GM12878 (cell line): ENCODE measurements around the gene VNN1. TPM values are rescaled to one million over a fixed set of nuclear protein-coding genes. Genes with fewer than 3 reads are reported as not detected.

Experiments used
- ATAC-seq: fragments of 200-7000 bp; cut with Tn5 transposase; 3 replicates; pipeline ENCODE4 v1.9.1; 2020; ENCODE audit warnings: mild to moderate bottlenecking, moderate library complexity
- BruUV-seq: library from RNA; stranded (reverse); fragments of 400-500 nt; replicated peaks from 2 replicates; lab custom pipeline; 2021; lab: Mats Ljungman, UMichigan
- CTCF ChIA-PET: fragments of 300-600 bp; sonication (Branson Sonifier 250); formaldehyde crosslinking; extraction: SDS; loops from one replicate; lab custom pipeline; 2021; ENCODE audit warnings: inconsistent platforms; lab: Yijun Ruan, JAX
- POLR2A ChIA-PET: fragments of 350-600 bp; formaldehyde crosslinking; extraction: SDS; loops from one replicate; lab custom pipeline; 2021; ENCODE audit warnings: inconsistent platforms; lab: Charles Lee
- RAD21 ChIA-PET: fragments of 300-600 bp; sonication (Branson Sonifier 250); formaldehyde crosslinking; loops from one replicate; lab custom pipeline; 2023; ENCODE audit warnings: antibody characterized with exemption; ENCODE audit not compliant: unreplicated experiment; lab: Charles Lee
- SMC1A ChIA-PET: fragments of 300-600 bp; sonication (Branson Sonifier 250); formaldehyde crosslinking; loops from one replicate; lab custom pipeline; 2023; ENCODE audit not compliant: unreplicated experiment, uncharacterized antibody; lab: Charles Lee
- DNase-seq: peaks from one replicate; pipeline ENCODE4 v3.0.0-alpha.2; 2011; ENCODE audit warnings: low read depth, low spot score
- FAIRE-seq: peaks from 3 replicates; lab custom pipeline; 2011; peaks lifted over from hg19 to GRCh38; lab: Jason Lieb, UNC
- H2AFZ ChIP-seq: 2 replicates; pipeline ENCODE4 v1.6.0; 2011; ENCODE audit warnings: low read depth, low read length, control low read depth; ENCODE audit not compliant: control insufficient read depth
- H3K27ac ChIP-seq: 2 replicates; pipeline ENCODE4 v1.5.1; 2011; ENCODE audit warnings: control low read depth; ENCODE audit not compliant: control insufficient read depth, insufficient read depth
- H3K27me3 ChIP-seq, 2 experiments: replicated peaks in 1 of 2; 2 replicates each; pipeline versions ENCODE4 v1.6.0 to v1.6.1; 2011; ENCODE audit warnings: low read length in 1 of 2; ENCODE audit not compliant: control insufficient read depth in 2 of 2, insufficient read depth in 2 of 2
- H3K36me3 ChIP-seq, 2 experiments: 2 replicates each; pipeline ENCODE4 v1.5.1; 2011; ENCODE audit warnings: low read length in 1 of 2; ENCODE audit not compliant: control insufficient read depth in 2 of 2, insufficient read depth in 2 of 2
- H3K4me1 ChIP-seq: 2 replicates; pipeline ENCODE4 v1.6.1; 2011; ENCODE audit warnings: mild to moderate bottlenecking, low read length, moderate library complexity, mixed read lengths; ENCODE audit not compliant: control insufficient read depth, insufficient read depth
- H3K4me2 ChIP-seq: 2 replicates; pipeline ENCODE4 v1.6.0; 2011; ENCODE audit warnings: control low read depth; ENCODE audit not compliant: control insufficient read depth, insufficient read depth
- H3K4me3 ChIP-seq: fragments of 200-600 bp; sonication (generic); 2 replicates; pipeline ENCODE4 v1.5.1; 2016
- H3K79me2 ChIP-seq: 2 replicates; pipeline ENCODE4 v1.6.0; 2011; ENCODE audit warnings: low read length; ENCODE audit not compliant: control insufficient read depth, insufficient read depth
- H3K9ac ChIP-seq: 2 replicates; pipeline ENCODE4 v1.8.0; 2011; ENCODE audit warnings: low read length, control low read depth, mixed read lengths; ENCODE audit not compliant: control insufficient read depth, insufficient read depth
- H3K9me3 ChIP-seq: replicated peaks from 3 replicates; pipeline ENCODE4 v1.5.1; 2011; ENCODE audit warnings: mild to moderate bottlenecking, low read length; ENCODE audit not compliant: control insufficient read depth, insufficient read depth
- H4K20me1 ChIP-seq: 2 replicates; pipeline ENCODE4 v1.6.0; 2011; ENCODE audit not compliant: control insufficient read depth, insufficient read depth
- BHLHE40 ChIP-seq, 2 experiments: fragments of 450-650 bp in 1 of 2; IDR thresholded peaks; 2 replicates each; pipeline ENCODE4 v1.6.1; 2011 to 2017; ENCODE audit warnings: low read depth in 2 of 2, borderline replicate concordance in 1 of 2, improper control_type of control experiment in 1 of 2, low read length in 1 of 2, mild to moderate bottlenecking in 1 of 2
- PML ChIP-seq: IDR thresholded peaks from 2 replicates; pipeline ENCODE4 v1.6.1; 2012; ENCODE audit warnings: low read length, inconsistent platforms
- RELA ChIP-seq: fragments of 450-650 bp; IDR thresholded peaks from 2 replicates; pipeline ENCODE4 v1.8.0; 2014; ENCODE audit warnings: borderline replicate concordance; ENCODE audit not compliant: partially characterized antibody
- TCF12 ChIP-seq: IDR thresholded peaks from 2 replicates; pipeline ENCODE4 v1.6.1; 2011; ENCODE audit warnings: low read depth, mild to moderate bottlenecking, low read length
- TCF7 ChIP-seq: IDR thresholded peaks from 2 replicates; pipeline ENCODE4 v1.6.1; 2014; ENCODE audit warnings: antibody characterized with exemption, borderline replicate concordance
- ZNF622 ChIP-seq: fragments of 450-650 bp; IDR thresholded peaks from 2 replicates; pipeline ENCODE4 v1.6.1; 2017; ENCODE audit warnings: mild to moderate bottlenecking, inconsistent platforms
- WGBS: methylation state at CpG from one replicate; pipeline ENCODE4 v1.1.6; 2016; ENCODE audit warnings: low lambda C conversion rate; ENCODE audit not compliant: insufficient replicate concordance, insufficient coverage; ENCODE audit errors: missing lambda C conversion rate; 5-methylcytosine and 5-hydroxymethylcytosine counted together
- in situ Hi-C: fragments of 300-500 bp; cut with MboI; formaldehyde crosslinking; loops from 9 replicates; pipeline ENCODE4 v1.14.3; 2018; ENCODE audit warnings: mixed read lengths
- intact Hi-C: fragments of 100-400 bp; cut with micrococcal nuclease; formaldehyde crosslinking; loops from one replicate; pipeline ENCODE4 v1.14.2; 2022; ENCODE audit not compliant: unreplicated experiment
- polyA plus RNA-seq, 11 experiments: library from polyadenylated mRNA; depleted of rRNA in 4 of 11; unstranded in 6 of 11; stranded (reverse) in 5 of 11; fragments of >200 nt; fragmentation: Nextera tagmentation in 4 of 11; fragmentation: Illumina TruSeq in 1 of 11; extraction: Ambion mirVana in 4 of 11; extraction: Trizol in 1 of 11; gene quantifications; 1 replicate in 1 of 11; 2 replicates in 10 of 11; pipeline versions ENCODE4 v1.2.1 to v1.2.3, GENCODE V29; 2011 to 2016; ENCODE audit warnings: inconsistent platforms in 2 of 11, missing spikeins in 2 of 11, low read depth in 1 of 11
- total RNA-seq, 4 experiments: library from RNA; depleted of rRNA in 3 of 4; stranded (reverse); fragments of >200 nt in 3 of 4; fragmentation: Illumina TruSeq in 1 of 4; extraction: Trizol in 1 of 4; gene quantifications; 2 replicates each; pipeline versions ENCODE4 v1.2.1 to v1.2.3, GENCODE V29; 2013 to 2021
- TF ChIP-seq, protein P1 (sequence below): fragments of 450-650 bp; IDR thresholded peaks from 2 replicates; pipeline ENCODE4 v1.6.1; 2018; ENCODE audit warnings: borderline replicate concordance, mild to moderate bottlenecking; ENCODE audit not compliant: partially characterized antibody
- TF ChIP-seq, protein P2 (sequence below): fragments of 450-650 bp; IDR thresholded peaks from 2 replicates; pipeline ENCODE4 v1.6.1; 2017; ENCODE audit warnings: mild to moderate bottlenecking, moderate library complexity
- TF ChIP-seq, protein P3 (sequence below): IDR thresholded peaks from 2 replicates; pipeline ENCODE4 v1.6.1; 2011; ENCODE audit warnings: low read depth, low read length, improper control_type of control experiment, borderline replicate concordance
- TF ChIP-seq, protein P4 (sequence below): fragments of 450-650 bp; IDR thresholded peaks from 2 replicates; pipeline ENCODE4 v1.6.1; 2017; ENCODE audit warnings: antibody characterized with exemption, mild to moderate bottlenecking, moderate library complexity

Gene VNN1
- total and polyA plus RNA-seq, 10 of the 15 experiments (the other 5 are each of a cell fraction or from before 2014, with no cell fraction given): not detected

DNA sequence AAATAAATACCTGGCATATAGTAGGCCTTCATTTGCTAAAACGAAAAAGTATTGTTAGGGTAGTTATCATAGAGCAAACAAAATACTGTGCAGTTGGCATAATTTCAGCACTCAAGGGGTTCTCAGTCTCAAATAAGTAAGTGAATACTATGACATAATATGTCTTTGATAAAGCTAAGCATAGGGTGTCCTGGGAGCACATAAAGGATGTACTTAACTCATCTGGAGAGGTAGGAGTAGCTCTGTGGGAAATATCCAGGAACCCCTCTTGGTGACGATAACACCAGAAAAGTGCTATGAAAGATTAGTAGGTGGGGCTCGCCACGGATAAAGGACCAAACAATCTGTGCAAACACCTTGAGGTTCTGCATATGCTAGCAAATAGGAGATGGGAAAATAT lies 23.2 kb downstream of the VNN1 start (continued):
- TF ChIP-seq, protein P1, sequence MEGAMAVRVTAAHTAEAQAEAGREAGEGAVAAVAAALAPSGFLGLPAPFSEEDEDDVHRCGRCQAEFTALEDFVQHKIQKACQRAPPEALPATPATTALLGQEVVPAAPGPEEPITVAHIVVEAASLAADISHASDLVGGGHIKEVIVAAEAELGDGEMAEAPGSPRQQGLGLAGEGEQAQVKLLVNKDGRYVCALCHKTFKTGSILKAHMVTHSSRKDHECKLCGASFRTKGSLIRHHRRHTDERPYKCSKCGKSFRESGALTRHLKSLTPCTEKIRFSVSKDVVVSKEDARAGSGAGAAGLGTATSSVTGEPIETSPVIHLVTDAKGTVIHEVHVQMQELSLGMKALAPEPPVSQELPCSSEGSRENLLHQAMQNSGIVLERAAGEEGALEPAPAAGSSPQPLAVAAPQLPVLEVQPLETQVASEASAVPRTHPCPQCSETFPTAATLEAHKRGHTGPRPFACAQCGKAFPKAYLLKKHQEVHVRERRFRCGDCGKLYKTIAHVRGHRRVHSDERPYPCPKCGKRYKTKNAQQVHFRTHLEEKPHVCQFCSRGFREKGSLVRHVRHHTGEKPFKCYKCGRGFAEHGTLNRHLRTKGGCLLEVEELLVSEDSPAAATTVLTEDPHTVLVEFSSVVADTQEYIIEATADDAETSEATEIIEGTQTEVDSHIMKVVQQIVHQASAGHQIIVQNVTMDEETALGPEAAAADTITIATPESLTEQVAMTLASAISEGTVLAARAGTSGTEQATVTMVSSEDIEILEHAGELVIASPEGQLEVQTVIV: no peak
- TF ChIP-seq ZNF622: no peak

DNA sequence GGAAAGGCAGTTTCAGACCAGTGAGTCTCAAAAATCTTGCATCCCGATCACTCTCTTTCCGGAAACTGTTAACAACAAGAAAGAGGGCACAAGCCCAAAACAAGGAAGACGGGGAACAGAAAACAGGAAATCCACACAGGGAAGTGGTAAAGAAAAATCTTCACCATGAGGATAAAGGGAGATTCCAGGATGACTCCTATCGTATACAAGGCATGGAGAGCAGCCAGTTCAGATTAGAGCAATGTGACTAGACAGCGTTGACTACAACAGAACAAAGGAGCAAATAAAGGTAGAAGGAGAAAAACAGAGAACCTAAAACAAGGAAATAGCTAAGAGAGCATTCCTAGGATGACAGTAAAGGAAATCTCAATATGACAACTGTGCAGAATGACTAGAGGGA lies 26.5 kb downstream of the VNN1 start:
- Histone ChIP-seq H3K4me1 (no peaks in the 10 kb centered on the region), H2AFZ (no peak overlapping the region), H3K27ac (no peak overlapping the region), H4K20me1 (no peaks in the 10 kb centered on the region), H3K4me3 (no peak overlapping the region), H3K79me2 (no peaks in the 10 kb centered on the region), H3K9ac (no peak overlapping the region), H3K27me3 (peaks cover 0 to 1% of the 10 kb centered on the region in 2 experiments; a peak in 1 of 4 replicates), H3K9me3 (no peaks in the 10 kb centered on the region), H3K4me2 (no peak overlapping the region), H3K36me3 (no peaks in the 10 kb centered on the region)
- ChIA-PET POLR2A (no interaction called here), CTCF (interaction anchor here (1.0 to 1.1 kb wide), 2 partner anchors 80 to 111 kb away, joined by 3 read pairs; partner anchors contain the start of gene SLC18B1), SMC1A (no interaction called here), RAD21 (no interaction called here)
- no TSS peak for BruUV-seq
- DNase-seq: no peak
- 49% methylated on average over 5 of the region's 5 CpGs for WGBS
- in situ Hi-C loops (no loop called here), intact Hi-C loops (no loop called here)
- FAIRE-seq: no peak
- no peak for ATAC-seq
- TF ChIP-seq, protein P2, sequence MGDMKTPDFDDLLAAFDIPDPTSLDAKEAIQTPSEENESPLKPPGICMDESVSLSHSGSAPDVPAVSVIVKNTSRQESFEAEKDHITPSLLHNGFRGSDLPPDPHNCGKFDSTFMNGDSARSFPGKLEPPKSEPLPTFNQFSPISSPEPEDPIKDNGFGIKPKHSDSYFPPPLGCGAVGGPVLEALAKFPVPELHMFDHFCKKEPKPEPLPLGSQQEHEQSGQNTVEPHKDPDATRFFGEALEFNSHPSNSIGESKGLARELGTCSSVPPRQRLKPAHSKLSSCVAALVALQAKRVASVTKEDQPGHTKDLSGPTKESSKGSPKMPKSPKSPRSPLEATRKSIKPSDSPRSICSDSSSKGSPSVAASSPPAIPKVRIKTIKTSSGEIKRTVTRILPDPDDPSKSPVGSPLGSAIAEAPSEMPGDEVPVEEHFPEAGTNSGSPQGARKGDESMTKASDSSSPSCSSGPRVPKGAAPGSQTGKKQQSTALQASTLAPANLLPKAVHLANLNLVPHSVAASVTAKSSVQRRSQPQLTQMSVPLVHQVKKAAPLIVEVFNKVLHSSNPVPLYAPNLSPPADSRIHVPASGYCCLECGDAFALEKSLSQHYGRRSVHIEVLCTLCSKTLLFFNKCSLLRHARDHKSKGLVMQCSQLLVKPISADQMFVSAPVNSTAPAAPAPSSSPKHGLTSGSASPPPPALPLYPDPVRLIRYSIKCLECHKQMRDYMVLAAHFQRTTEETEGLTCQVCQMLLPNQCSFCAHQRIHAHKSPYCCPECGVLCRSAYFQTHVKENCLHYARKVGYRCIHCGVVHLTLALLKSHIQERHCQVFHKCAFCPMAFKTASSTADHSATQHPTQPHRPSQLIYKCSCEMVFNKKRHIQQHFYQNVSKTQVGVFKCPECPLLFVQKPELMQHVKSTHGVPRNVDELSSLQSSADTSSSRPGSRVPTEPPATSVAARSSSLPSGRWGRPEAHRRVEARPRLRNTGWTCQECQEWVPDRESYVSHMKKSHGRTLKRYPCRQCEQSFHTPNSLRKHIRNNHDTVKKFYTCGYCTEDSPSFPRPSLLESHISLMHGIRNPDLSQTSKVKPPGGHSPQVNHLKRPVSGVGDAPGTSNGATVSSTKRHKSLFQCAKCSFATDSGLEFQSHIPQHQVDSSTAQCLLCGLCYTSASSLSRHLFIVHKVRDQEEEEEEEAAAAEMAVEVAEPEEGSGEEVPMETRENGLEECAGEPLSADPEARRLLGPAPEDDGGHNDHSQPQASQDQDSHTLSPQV: no peak
- TF ChIP-seq TCF12: no peak
- TF ChIP-seq, protein P3, sequence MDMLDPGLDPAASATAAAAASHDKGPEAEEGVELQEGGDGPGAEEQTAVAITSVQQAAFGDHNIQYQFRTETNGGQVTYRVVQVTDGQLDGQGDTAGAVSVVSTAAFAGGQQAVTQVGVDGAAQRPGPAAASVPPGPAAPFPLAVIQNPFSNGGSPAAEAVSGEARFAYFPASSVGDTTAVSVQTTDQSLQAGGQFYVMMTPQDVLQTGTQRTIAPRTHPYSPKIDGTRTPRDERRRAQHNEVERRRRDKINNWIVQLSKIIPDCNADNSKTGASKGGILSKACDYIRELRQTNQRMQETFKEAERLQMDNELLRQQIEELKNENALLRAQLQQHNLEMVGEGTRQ: no peak
- no peak for TF ChIP-seq TCF7
- TF ChIP-seq, protein P4, sequence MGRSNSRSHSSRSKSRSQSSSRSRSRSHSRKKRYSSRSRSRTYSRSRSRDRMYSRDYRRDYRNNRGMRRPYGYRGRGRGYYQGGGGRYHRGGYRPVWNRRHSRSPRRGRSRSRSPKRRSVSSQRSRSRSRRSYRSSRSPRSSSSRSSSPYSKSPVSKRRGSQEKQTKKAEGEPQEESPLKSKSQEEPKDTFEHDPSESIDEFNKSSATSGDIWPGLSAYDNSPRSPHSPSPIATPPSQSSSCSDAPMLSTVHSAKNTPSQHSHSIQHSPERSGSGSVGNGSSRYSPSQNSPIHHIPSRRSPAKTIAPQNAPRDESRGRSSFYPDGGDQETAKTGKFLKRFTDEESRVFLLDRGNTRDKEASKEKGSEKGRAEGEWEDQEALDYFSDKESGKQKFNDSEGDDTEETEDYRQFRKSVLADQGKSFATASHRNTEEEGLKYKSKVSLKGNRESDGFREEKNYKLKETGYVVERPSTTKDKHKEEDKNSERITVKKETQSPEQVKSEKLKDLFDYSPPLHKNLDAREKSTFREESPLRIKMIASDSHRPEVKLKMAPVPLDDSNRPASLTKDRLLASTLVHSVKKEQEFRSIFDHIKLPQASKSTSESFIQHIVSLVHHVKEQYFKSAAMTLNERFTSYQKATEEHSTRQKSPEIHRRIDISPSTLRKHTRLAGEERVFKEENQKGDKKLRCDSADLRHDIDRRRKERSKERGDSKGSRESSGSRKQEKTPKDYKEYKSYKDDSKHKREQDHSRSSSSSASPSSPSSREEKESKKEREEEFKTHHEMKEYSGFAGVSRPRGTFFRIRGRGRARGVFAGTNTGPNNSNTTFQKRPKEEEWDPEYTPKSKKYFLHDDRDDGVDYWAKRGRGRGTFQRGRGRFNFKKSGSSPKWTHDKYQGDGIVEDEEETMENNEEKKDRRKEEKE: no peak
- no peak for TF ChIP-seq RELA
- no peak for TF ChIP-seq BHLHE40 (IDR thresholded peaks at IDR 0.05; ENCODE audit: borderline replicate concordance in 1 of 2, low read depth in 2 of 2, low read length in 1 of 2)
- TF ChIP-seq PML: no peak
